ENCODE measurements around the gene PPP2R5C.

The PPP2R5C gene

GRCh38 chr14:101884934-101885576 is 123.5 kb downstream of the PPP2R5C start:
- no peak for DNase-seq
- intact Hi-C loops (cut with DNase I), result no loop called here

- no peak for DNase-seq
- intact Hi-C loops (cut with DNase I), result no loop called here
Measured at GRCh38 chr14:101887219-101887618, 125.7 kb downstream of the PPP2R5C start.

- peak in 1 of 42 donors; percentile 6 for DNase-seq
- intact Hi-C loops (cut with DNase I), result no loop called here
Measured at GRCh38 chr14:101888182-101888581, 126.7 kb downstream of the PPP2R5C start.

- DNase-seq, result peak in 1 of 42 donors; percentile 7
- intact Hi-C loops (cut with DNase I), result no loop called here
Measured at GRCh38 chr14:101889366-101889765, 127.9 kb downstream of the PPP2R5C start.

- intact Hi-C loops (cut with DNase I), result no loop called here
- peak in 1 of 42 donors; percentile 42 for DNase-seq
Measured at GRCh38 chr14:101889898-101890297, 128.4 kb downstream of the PPP2R5C start.

- intact Hi-C loops (cut with DNase I), result no loop called here
- no peak for DNase-seq
Measured at GRCh38 chr14:101891471-101891870, 130.0 kb downstream of the PPP2R5C start.

- intact Hi-C loops (cut with DNase I), result no loop called here
- peak in 8 of 42 donors; percentile 27 to 49 (median 36) for DNase-seq
Measured at GRCh38 chr14:101893759-101894158, 132.2 kb downstream of the PPP2R5C start.

- DNase-seq, result no peak
- intact Hi-C loops (cut with DNase I), result no loop called here
Measured at GRCh38 chr14:101894365-101895081, 133.0 kb downstream of the PPP2R5C start.

GRCh38 chr14:101895256-101895655 is 133.7 kb downstream of the PPP2R5C start:
- DNase-seq, result no peak
- intact Hi-C loops (cut with DNase I), result no loop called here

GRCh38 chr14:101897326-101897725 is 135.8 kb downstream of the PPP2R5C start:
- intact Hi-C loops (cut with DNase I), result no loop called here
- DNase-seq, result peak in 1 of 42 donors; percentile 14

GRCh38 chr14:101898416-101898815 is 136.9 kb downstream of the PPP2R5C start:
- no peak for DNase-seq
- intact Hi-C loops (cut with DNase I), result no loop called here

- intact Hi-C loops (cut with DNase I), result no loop called here
- peak in 16 of 42 donors; percentile 26 to 56 (median 43) for DNase-seq
Measured at GRCh38 chr14:101899263-101899662, 137.8 kb downstream of the PPP2R5C start.

- DNase-seq, result no peak
- intact Hi-C loops (cut with DNase I), result no loop called here
Measured at GRCh38 chr14:101900253-101900652, 138.7 kb downstream of the PPP2R5C start.

- intact Hi-C loops (cut with DNase I), result no loop called here
- peak; percentile 26 to 86 (median 62) for DNase-seq
Measured at GRCh38 chr14:101903111-101903561, 141.6 kb downstream of the PPP2R5C start.

- no peak for DNase-seq
- intact Hi-C loops (cut with DNase I), result no loop called here
Measured at GRCh38 chr14:101905614-101906013, 144.1 kb downstream of the PPP2R5C start.

- no peak for DNase-seq
- intact Hi-C loops (cut with DNase I), result no loop called here
Measured at GRCh38 chr14:101906645-101907044, 145.1 kb downstream of the PPP2R5C start.

- intact Hi-C loops (cut with DNase I), result no loop called here
Measured at GRCh38 chr14:101907619-101908018, 146.1 kb downstream of the PPP2R5C start.

GRCh38 chr14:101908795-101909194 is 147.3 kb downstream of the PPP2R5C start:
- intact Hi-C loops (cut with DNase I), result no loop called here
- DNase-seq, result peak in 16 of 42 donors; percentile 20 to 67 (median 42)

More at GRCh38 chr14:101907619-101908018, 146.1 kb downstream of the PPP2R5C start:
- DNase-seq, result no peak

- intact Hi-C loops (cut with DNase I), result no loop called here
- no peak for DNase-seq
Measured at GRCh38 chr14:101909371-101910096, 148.0 kb downstream of the PPP2R5C start.

- no peak for DNase-seq
- intact Hi-C loops (cut with DNase I), result no loop called here
Measured at GRCh38 chr14:101912841-101913240, 151.3 kb downstream of the PPP2R5C start.
